Measurements from ENCODE around the gene ZNF444.
"Not testable (repeated sequence)": the region's sequence is repeated elsewhere in the genome, so short reads cannot be mapped to it uniquely, and the experiment has no call there.

Gene ZNF444

GRCh38 chr19:56147307-56147706, 6.2 kb downstream of the ZNF444 start:
- no peak for DNase-seq (ENCODE audit: low read depth)

GRCh38 chr19:56148096-56148495, 7.0 kb downstream of the ZNF444 start:
- DNase-seq (ENCODE audit: low read depth) = no peak

DNA sequence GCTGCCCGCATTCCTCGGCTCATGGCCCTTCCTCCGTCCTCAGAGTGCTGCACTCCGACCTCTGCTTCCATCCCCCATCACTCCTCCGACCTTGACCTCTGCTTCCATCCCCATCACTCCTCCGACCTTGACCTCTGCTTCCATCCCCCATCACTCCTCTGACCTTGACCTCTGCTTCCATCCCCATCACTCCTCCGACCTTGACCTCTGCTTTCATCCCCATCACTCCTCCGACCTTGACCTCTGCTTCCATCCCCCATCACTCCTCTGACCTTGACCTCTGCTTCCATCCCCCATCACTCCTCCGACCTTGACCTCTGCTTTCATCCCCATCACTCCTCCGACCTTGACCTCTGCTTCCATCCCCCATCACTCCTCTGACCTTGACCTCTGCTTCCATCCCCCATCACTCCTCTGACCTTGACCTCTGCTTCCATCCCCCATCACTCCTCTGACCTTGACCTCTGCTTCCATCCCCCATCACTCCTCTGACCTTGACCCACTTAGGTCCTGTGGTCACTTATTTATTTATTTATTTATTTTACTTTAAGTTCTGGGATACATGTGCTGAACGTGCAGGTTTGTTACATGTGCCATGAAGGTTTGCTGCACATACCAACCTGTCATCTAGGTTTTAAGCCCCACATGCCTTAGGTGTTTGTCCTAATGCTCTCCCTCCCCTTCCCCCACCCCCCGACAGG, 8.0 kb downstream of the ZNF444 start:
- DNase-seq (ENCODE audit: low read depth) = not testable (repeated sequence)

GRCh38 chr19:56149656-56150038, 8.6 kb downstream of the ZNF444 start:
- DNase-seq (ENCODE audit: low read depth) = no peak

GRCh38 chr19:56150358-56150757, 9.3 kb downstream of the ZNF444 start:
- DNase-seq (ENCODE audit: low read depth) = no peak

DNA sequence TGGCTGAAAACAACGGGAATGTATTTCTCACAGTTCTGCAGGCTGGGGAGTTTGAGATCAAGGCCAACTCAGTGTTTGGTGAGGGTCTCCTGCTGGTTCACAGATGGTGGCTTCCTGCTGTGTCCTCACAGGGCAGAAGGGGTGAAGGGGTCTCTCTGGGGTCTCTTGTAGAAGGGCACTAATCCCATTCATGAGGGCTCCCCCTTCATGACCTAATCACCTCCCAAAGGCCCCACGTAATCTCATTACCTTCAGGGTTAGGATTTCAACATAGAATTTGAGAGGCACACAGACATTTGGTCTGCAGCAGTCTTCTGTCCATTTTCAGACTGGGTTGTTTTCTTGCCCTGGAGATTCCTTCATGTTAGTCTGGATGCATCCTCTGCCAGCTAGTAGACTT, 11.6 kb downstream of the ZNF444 start:
- no peak for DNase-seq (ENCODE audit: low read depth)

GRCh38 chr19:56153507-56153906, 12.4 kb downstream of the ZNF444 start:
- DNase-seq (ENCODE audit: low read depth) = no peak

DNA sequence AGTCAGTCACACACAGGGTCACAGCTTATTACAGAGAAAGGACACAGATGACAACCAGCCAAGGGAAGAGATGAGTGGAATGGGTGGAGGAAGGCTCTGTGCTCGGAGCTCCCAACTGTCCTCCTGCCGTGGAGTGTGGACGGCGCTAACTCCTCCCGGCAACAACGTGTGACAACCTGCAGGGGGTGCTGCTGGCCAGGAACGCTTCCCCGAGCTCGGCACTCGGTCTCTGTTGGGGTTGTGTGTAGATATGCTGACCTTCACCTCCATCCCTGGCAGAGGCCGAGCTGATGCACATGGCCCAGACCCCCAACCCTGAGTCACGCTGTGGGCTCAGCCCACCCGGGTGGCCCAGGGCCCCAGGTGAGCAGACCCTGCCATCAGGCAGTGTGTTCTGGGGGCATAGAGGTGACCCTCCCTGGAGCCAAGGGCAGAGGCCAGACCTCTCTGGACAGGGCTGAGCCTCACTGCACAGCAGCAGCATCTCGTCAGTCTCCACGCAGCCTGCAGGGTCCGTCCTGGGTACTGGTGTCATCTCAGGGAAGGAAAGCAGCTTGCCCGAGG, 14.1 kb downstream of the ZNF444 start:
- no peak for DNase-seq (ENCODE audit: low read depth)

DNA sequence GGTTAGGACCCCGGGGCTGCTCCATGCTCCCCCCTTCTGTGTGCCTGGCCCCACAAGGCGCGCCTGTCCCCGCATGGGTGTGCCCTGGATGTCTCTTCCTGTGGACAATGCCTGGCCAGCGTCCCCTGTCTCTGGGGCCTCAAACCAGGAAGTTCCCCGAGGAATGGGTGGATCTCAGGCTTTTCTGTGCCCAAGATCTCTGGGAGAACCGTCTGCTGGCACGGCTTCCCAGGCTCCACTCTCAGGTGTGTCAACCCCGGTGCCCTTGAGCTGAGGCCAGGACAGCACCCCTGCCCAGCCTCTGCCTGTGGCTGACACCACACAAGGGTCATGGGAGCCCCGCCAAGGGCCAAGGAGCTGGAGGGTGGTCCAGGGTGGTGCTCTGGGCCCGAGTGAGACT, 15.7 kb downstream of the ZNF444 start:
- no peak for DNase-seq (ENCODE audit: low read depth)

- DNase-seq (ENCODE audit: low read depth) = no peak
These were observed 17.2 kb downstream of the ZNF444 start for GRCh38 chr19:56158170-56158757.

DNA sequence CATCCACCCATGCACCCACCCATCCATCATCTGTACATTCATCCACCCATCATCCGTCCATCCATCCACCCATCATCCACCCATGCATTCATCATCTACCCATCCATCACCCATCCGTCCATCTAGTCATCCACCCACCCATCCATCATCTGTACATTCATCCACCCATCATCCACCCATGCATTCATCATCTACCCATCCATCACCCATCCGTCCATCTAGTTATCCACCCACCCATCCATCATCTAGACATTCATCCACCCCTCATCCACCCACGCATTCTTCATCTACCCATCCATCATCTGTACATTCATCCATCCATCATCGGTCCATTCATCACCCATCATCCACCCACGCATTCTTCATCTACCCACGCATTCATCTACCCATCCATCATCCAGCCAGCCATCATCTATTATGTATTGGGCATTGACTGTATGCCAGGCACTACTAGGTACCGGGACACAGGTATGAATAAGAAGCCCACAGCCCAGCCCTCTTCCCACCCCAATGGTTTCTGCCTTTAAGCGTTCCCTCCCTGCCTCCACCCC, 18.0 kb downstream of the ZNF444 start:
- DNase-seq (ENCODE audit: low read depth) = no peak

DNA sequence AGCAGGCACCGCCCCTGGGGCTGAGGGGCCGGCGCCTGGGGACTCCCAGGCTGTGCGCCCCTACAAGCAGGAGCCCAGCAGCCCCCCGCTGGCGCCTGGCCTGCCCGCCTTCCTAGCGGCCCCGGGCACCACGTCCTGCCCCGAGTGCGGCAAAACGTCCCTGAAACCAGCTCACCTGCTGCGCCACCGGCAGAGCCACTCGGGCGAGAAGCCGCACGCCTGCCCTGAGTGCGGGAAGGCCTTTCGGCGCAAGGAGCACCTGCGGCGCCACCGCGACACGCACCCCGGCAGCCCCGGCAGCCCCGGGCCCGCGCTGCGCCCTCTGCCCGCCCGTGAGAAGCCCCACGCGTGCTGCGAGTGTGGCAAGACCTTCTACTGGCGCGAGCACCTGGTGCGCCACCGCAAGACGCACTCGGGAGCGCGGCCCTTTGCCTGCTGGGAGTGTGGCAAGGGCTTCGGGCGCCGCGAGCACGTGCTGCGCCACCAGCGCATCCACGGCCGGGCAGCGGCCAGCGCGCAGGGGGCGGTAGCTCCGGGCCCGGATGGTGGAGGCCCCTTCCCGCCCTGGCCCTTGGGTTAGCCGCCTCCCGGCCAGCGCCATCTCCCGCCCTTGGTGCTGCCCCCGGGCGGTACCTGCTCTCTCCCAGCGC, 18.7 kb downstream of the ZNF444 start:
- no peak for DNase-seq (ENCODE audit: low read depth)

DNA sequence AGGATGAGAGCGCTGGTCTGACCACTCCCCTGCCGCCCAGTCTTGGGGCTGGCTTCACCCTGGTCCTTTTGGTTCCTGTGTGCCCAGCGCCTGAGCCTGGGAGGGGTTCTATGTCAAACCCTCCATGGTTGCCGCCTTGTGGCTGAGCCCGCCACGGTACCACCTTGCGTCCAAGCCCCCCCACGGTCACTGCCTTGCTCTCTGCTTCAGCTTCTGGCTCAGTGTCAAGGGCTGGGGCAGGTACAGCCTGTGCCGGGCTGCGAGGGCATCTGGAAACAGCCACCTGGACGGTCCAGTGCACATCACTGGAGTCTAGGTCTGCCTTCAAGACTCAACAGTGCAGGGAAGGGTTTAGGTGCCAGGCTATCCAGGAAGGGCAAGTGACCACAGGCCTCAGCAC, 20.4 kb downstream of the ZNF444 start:
- DNase-seq (ENCODE audit: low read depth) = no peak

DNA sequence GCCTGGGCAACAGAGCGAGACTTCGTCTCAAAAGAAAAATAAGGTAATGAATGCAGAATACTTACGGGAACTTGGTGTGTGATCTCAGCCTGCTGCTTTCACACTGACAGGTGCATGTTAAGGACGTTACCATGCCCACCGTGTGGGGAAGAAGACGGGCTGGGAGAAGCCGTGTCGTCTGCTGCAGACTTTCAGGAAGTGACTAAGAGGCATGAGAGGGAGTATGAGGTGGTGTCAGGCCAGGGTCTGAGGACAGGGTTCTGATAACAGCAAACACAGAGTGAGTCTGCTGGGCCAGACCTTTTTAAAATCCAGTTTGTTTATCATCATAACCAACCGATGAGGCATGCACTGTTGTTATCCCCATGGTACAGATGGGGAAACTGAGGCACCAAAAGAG, 21.2 kb downstream of the ZNF444 start:
- no peak for DNase-seq (ENCODE audit: low read depth)

DNA sequence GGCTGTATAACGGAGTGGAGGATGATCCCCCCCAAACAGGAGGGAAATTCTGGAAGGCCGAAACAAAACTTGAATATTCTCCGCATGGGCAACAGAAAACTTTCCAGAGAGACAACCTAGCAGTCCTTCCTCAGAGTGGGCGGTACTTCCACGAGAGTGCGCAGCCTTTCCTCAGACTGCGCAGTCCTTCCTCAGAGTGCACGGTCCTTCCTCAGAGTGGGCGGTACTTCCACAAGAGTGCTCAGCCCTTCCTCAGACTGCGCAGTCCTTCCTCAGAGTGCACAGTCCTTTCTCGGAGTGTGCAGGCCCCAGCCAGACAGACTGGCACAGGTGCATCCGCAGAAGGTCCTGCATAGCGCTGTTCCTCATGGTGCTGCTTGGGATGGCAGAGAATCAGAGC, 22.0 kb downstream of the ZNF444 start:
- DNase-seq (ENCODE audit: low read depth) = no peak

GRCh38 chr19:56167064-56167578, 26.0 kb downstream of the ZNF444 start:
- DNase-seq (ENCODE audit: low read depth) = no peak

DNA sequence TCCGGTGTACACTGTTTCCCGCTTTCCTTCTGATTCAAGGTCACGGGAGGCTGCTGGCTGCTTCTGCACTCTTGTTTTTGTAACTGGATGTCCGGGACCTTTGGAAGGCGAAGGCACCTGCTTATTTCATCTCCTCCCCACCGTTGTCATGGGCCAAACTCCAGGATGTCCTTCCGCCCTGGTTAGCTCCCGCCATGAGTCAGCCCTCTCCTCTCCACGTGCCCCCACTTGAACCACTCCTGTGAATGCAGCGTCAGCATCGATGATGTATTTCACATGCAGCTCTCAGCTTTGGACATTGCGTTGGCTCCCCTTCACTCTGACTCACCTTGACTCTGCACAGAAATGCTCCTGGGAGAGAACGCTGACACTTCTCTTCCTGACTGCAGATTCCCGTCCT, 29.2 kb downstream of the ZNF444 start:
- no peak for DNase-seq (ENCODE audit: low read depth)

GRCh38 chr19:56174086-56174485, 33.0 kb downstream of the ZNF444 start:
- DNase-seq (ENCODE audit: low read depth) = no peak

DNA sequence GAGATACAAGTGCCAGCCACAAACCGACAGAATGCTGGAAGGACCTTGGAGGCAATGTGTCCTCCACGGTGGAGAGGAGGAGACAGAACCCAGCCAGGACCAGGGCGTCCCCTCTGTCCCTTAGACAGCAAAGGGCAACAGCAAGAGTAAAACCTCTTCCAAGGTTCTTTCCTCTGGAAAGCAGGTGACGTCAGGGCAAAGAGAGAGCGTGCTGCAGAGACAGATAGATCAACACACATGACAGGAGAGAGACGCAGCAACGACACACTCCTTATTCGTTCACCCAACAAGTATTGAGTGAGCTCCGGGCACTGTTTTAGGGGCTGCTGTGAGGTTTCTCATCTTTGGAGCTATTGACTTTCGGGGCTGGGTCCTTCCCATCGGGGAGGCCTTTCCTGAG, 33.5 kb downstream of the ZNF444 start:
- no peak for DNase-seq (ENCODE audit: low read depth)

DNA sequence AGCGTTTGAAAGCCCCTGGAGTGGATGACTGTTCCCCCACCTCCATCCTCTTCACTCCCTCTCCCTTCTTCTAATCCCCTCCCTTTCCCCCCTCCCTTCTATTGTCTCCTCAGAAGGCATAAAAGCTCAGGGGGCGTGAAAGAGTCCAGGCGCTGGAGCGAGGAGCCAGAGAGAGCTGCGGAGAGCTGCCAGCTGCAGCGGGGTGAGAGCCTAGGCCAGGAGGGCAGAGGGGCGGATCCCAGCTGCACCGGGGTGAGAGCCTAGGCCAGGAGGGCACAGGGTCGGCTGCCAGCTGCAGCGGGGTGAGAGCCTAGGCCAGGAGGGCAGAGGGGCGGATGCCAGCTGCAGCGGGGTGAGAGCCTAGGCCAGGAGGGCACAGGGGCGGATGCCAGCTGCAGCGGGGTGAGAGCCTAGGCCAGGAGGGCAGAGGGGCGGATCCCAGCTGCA, 34.8 kb downstream of the ZNF444 start, which contains the start of gene GALP:
TSS of gene GALP (plus strand) at position 148 of the 447 bp plus-strand sequence. CDS start 1,101 bp downstream, outside the sequence.
- not testable (repeated sequence) for DNase-seq (ENCODE audit: low read depth)

DNA sequence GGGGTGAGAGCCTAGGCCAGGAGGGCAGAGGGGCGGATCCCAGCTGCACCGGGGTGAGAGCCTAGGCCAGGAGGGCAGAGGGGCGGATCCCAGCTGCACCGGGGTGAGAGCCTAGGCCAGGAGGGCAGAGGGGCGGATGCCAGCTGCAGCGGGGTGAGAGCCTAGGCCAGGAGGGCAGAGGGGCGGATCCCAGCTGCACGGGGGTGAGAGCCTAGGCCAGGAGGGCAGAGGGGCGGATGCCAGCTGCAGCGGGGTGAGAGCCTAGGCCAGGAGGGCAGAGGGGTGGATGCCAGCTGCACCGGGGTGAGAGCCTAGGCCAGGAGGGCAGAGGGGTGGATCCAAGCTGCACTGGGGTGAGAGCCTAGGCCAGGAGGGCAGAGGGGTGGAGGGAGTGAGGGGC, 35.2 kb downstream of the ZNF444 start:
- not testable (repeated sequence) for DNase-seq (ENCODE audit: low read depth)

- DNase-seq (ENCODE audit: low read depth) = no peak
These were observed 35.8 kb downstream of the ZNF444 start for GRCh38 chr19:56176881-56177280.
